Caco-2 (cell line): ENCODE results near the gene UCP2. TPM values are rescaled to one million over a fixed set of nuclear protein-coding genes. Genes with fewer than 3 reads are reported as not detected.
"Not testable (repeated sequence)": the region's sequence is repeated elsewhere in the genome, so short reads cannot be mapped to it uniquely, and the experiment has no call there.

Experiments used
- BruUV-seq: library from RNA; stranded (reverse); fragments of 400-500 nt; replicated peaks from 2 replicates; lab custom pipeline; 2021; lab: Mats Ljungman, UMichigan
- CTCF ChIA-PET: fragments of 300-600 bp; sonication (Branson Sonifier 250); formaldehyde crosslinking; loops from one replicate; lab custom pipeline; 2022; ENCODE audit warnings: antibody characterized with exemption; lab: Charles Lee
- POLR2A ChIA-PET: fragments of 300-600 bp; sonication (Branson Sonifier 250); formaldehyde crosslinking; loops from one replicate; lab custom pipeline; 2022; ENCODE audit warnings: antibody characterized with exemption; lab: Charles Lee
- DNase-seq, 2 experiments: peaks; one replicate each; pipeline versions ENCODE4 v3.0.0 to v3.0.0-alpha.2; 2020 to 2022
- H3K27me3 ChIP-seq: replicated peaks from 2 replicates; pipeline ENCODE4 v1.6.0; 2011; ENCODE audit warnings: low read length; ENCODE audit not compliant: control insufficient read depth, insufficient read depth
- H3K36me3 ChIP-seq: 2 replicates; pipeline ENCODE4 v1.5.1; 2011; ENCODE audit warnings: low read length; ENCODE audit not compliant: control insufficient read depth, insufficient read depth
- H3K4me1 ChIP-seq: fragments of 250-450 bp; sonication (Bioruptor Pico); 2 replicates; pipeline ENCODE4 v1.5.1; 2020; ENCODE audit warnings: mild to moderate bottlenecking
- H3K4me3 ChIP-seq: 2 replicates; pipeline ENCODE4 v1.5.1; 2011; ENCODE audit warnings: low read depth, mild to moderate bottlenecking, control low read depth, low read length
- H3K9me3 ChIP-seq: fragments of 250-450 bp; sonication (Bioruptor Pico); 2 replicates; pipeline ENCODE4 v1.5.1; 2020; ENCODE audit warnings: mild to moderate bottlenecking, moderate library complexity
- H3K27ac Mint-ChIP-seq: one replicate; pipeline ENCODE4 v1.8.0; 2022; ENCODE audit warnings: mixed read lengths; ENCODE audit not compliant: unreplicated experiment
- H3K27me3 Mint-ChIP-seq: one replicate; pipeline ENCODE4 v1.8.0; 2022; ENCODE audit warnings: mixed read lengths; ENCODE audit not compliant: insufficient read depth, unreplicated experiment
- H3K36me3 Mint-ChIP-seq: one replicate; pipeline ENCODE4 v1.8.0; 2022; ENCODE audit warnings: mild to moderate bottlenecking, mixed read lengths; ENCODE audit not compliant: insufficient read depth, unreplicated experiment
- H3K4me1 Mint-ChIP-seq: one replicate; pipeline ENCODE4 v1.8.0; 2022; ENCODE audit warnings: low read depth, mixed read lengths; ENCODE audit not compliant: unreplicated experiment
- H3K4me3 Mint-ChIP-seq: one replicate; pipeline ENCODE4 v1.8.0; 2022; ENCODE audit warnings: mild to moderate bottlenecking, moderate library complexity, mixed read lengths; ENCODE audit not compliant: unreplicated experiment
- H3K9me3 Mint-ChIP-seq: one replicate; pipeline ENCODE4 v1.8.0; 2022; ENCODE audit warnings: mixed read lengths; ENCODE audit not compliant: unreplicated experiment
- intact Hi-C: fragments of 100-400 bp; cut with micrococcal nuclease; formaldehyde crosslinking; loops from one replicate; pipeline ENCODE4 v1.10.0; 2022; ENCODE audit not compliant: unreplicated experiment
- total RNA-seq: library from RNA; stranded (reverse); gene quantifications from 2 replicates; pipeline ENCODE4 v1.2.3, GENCODE V29; 2022
- TF ChIP-seq, protein P1 (sequence below), 2 experiments: fragments of 200-600 bp in 1 of 2; IDR thresholded peaks; 1 replicate in 1 of 2; 2 replicates in 1 of 2; pipeline versions ENCODE4 v1.5.1 to v1.8.0; 2011 to 2022; ENCODE audit warnings: antibody characterized with exemption in 1 of 2, control low read depth in 1 of 2, inconsistent platforms in 1 of 2, low read depth in 1 of 2, low read length in 1 of 2, mild to moderate bottlenecking in 1 of 2, moderate library complexity in 1 of 2; ENCODE audit not compliant: insufficient read depth in 1 of 2, severe bottlenecking in 1 of 2, unreplicated experiment in 1 of 2

The UCP2 gene
- total RNA-seq, 1 experiment from 2014 or later, result 144 TPM

DNA sequence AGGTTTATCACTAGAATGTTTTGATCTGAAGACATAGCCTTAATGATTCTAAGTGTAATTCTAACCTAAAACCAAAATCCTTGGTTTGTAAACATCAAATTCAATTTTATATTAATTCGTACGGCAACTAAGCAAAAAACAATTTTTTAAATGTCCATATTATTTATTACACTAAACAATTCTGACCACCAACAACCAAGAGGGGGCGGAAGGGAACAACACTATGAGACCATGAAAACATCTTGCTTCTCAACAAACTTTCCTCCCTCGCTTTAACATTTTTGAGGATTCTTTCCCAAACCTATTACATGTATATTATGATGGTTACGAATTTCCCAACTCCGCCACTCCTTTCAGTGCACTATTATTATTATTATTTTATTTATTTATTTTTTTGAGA lies 6.5 kb upstream of the UCP2 start:
- ChIA-PET CTCF (no interaction called here), POLR2A (no interaction called here)
- Mint-ChIP-seq H3K27ac (no peak overlapping the region), H3K9me3 (no peaks in the 10 kb centered on the region), H3K4me3 (no peak overlapping the region), H3K27me3 (no peaks in the 10 kb centered on the region), H3K4me1 (peaks cover under 1% of the 10 kb centered on the region), H3K36me3 (no peaks in the 10 kb centered on the region)
- Histone ChIP-seq H3K36me3 (no peaks in the 10 kb centered on the region), H3K9me3 (no peaks in the 10 kb centered on the region), H3K4me3 (no peak overlapping the region), H3K4me1 (peaks cover 8% of the 10 kb centered on the region), H3K27me3 (no peaks in the 10 kb centered on the region)
- intact Hi-C loops, result loop anchor here (1.0 to 10.0 kb wide), 2 partner anchors 101 to 326 kb away; partner anchors contain the start of gene P4HA3
- peak; percentile 30 to 51 for DNase-seq
- TF ChIP-seq, protein P1, sequence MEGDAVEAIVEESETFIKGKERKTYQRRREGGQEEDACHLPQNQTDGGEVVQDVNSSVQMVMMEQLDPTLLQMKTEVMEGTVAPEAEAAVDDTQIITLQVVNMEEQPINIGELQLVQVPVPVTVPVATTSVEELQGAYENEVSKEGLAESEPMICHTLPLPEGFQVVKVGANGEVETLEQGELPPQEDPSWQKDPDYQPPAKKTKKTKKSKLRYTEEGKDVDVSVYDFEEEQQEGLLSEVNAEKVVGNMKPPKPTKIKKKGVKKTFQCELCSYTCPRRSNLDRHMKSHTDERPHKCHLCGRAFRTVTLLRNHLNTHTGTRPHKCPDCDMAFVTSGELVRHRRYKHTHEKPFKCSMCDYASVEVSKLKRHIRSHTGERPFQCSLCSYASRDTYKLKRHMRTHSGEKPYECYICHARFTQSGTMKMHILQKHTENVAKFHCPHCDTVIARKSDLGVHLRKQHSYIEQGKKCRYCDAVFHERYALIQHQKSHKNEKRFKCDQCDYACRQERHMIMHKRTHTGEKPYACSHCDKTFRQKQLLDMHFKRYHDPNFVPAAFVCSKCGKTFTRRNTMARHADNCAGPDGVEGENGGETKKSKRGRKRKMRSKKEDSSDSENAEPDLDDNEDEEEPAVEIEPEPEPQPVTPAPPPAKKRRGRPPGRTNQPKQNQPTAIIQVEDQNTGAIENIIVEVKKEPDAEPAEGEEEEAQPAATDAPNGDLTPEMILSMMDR (IDR thresholded peaks at IDR 0.05; ENCODE audit: insufficient read depth in 1 of 2, low read depth in 1 of 2, low read length in 1 of 2, severe bottlenecking in 1 of 2, unreplicated experiment in 1 of 2), result peak; percentile 42 to 61
- no TSS peak for BruUV-seq

DNA sequence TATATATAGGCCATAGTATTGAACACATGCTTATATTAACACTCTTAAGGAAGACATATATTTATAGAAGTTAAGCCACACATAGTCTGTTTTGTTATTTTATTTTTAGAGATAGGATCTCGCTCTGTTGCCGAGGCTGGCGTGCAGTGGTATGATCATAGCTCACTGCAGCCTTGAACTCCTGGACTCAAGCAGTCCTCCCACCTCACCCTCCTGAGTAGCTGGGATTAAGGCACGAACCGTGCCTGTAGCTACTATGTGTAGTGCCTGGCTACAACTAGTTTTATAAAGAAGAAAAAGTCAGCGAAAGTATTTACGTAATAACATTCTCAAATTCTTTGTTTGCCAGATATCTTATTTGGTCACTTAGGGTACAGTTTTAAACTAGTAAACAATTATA lies 5.6 kb upstream of the UCP2 start:
- CTCF ChIA-PET, result no interaction called here
- no peak overlapping the region for H3K27ac Mint-ChIP-seq
- POLR2A ChIA-PET, result no interaction called here

DNA sequence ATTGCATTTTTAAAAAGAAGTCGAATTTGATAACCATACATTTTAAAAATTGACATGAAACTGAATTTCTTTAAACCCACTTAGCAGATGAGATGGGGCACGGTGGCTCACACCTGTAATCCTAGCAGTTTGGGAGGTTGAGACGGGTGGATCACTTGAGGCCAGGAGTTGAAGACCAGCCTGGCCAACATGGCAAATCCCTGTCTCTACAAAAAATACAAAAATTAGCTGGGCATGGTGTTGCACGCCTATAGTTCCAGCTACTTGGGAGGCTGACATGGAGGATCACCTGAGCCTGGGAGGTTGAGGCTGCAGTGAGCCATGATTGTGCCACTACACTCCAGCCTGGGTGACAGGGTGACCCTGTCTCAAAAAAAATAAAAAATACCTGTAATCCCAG lies 3.0 kb upstream of the UCP2 start:
- H3K4me3 ChIP-seq, DNase-seq, POLR2A ChIA-PET, H3K27me3 ChIP-seq, H3K36me3 ChIP-seq, H3K27ac Mint-ChIP-seq, H3K4me1 Mint-ChIP-seq, H3K4me3 Mint-ChIP-seq, CTCF ChIA-PET, H3K27me3 Mint-ChIP-seq, H3K9me3 Mint-ChIP-seq, H3K9me3 ChIP-seq, BruUV-seq: not testable (repeated sequence)
- intact Hi-C loops, result loop anchor here (10.0 kb wide), 1 partner anchor 329 kb away; the partner anchor contains the start of gene P4HA3
- H3K36me3 Mint-ChIP-seq, result peaks cover 20% of the 10 kb centered on the region
- H3K4me1 ChIP-seq, result peaks cover 15% of the 10 kb centered on the region

More for the DNA sequence above, 5.6 kb upstream of the UCP2 start:
- H3K36me3 Mint-ChIP-seq, result peaks cover 5% of the 10 kb centered on the region
- no peaks in the 10 kb centered on the region for H3K36me3 ChIP-seq
- no peaks in the 10 kb centered on the region for H3K27me3 Mint-ChIP-seq
- H3K9me3 Mint-ChIP-seq, result no peaks in the 10 kb centered on the region
- no peak overlapping the region for H3K4me3 Mint-ChIP-seq
- intact Hi-C loops, result loop anchor here (10.0 kb wide), 1 partner anchor 327 kb away; the partner anchor contains the start of gene P4HA3
- H3K9me3 ChIP-seq, result no peaks in the 10 kb centered on the region
- H3K4me3 ChIP-seq, result no peak overlapping the region
- DNase-seq, result no peak
- BruUV-seq, result no TSS peak
- H3K27me3 ChIP-seq, result no peaks in the 10 kb centered on the region
- H3K4me1 ChIP-seq, result peaks cover 8% of the 10 kb centered on the region
- peaks cover 7% of the 10 kb centered on the region for H3K4me1 Mint-ChIP-seq
- TF ChIP-seq, protein P1 (IDR thresholded peaks at IDR 0.05; ENCODE audit: insufficient read depth in 1 of 2, low read depth in 1 of 2, low read length in 1 of 2, severe bottlenecking in 1 of 2, unreplicated experiment in 1 of 2), result no peak
